Measurements from ENCODE around the gene DEPDC1B. TPM values are rescaled to one million over a fixed set of nuclear protein-coding genes. Genes with fewer than 3 reads are reported as not detected.

Gene DEPDC1B
- total RNA-seq, 3 donors from 2014 or later, result under 0.01 to 1.1 (median 0.29) TPM

GRCh38 chr5:60698336-60698735 is 1.6 kb downstream of the DEPDC1B start:
- no peaks in the 10 kb centered on the region for H3K4me1 ChIP-seq
- no peak overlapping the region for H3K4me3 ChIP-seq
- H3K9me3 ChIP-seq, result no peaks in the 10 kb centered on the region

GRCh38 chr5:60690326-60690725 is 9.6 kb downstream of the DEPDC1B start:
- H3K4me1 ChIP-seq, result no peaks in the 10 kb centered on the region
- no peaks in the 10 kb centered on the region for H3K9me3 ChIP-seq
- intact Hi-C loops (cut with DNase I; ENCODE audit: low total_unique reads), result no loop called here
- no peak overlapping the region for H3K4me3 ChIP-seq
- no peaks in the 10 kb centered on the region for H3K36me3 ChIP-seq
- no peak overlapping the region for H3K27ac ChIP-seq
- DNase-seq (ENCODE audit: low spot score in 2 of 2), result no peak
- H3K27me3 ChIP-seq, result no peaks in the 10 kb centered on the region
- TF ChIP-seq CTCF (IDR thresholded peaks at IDR 0.05) (no peak), POLR2A (IDR thresholded peaks at IDR 0.05) (no peak), POLR2AphosphoS5 (IDR thresholded peaks at IDR 0.05) (no peak)

More at GRCh38 chr5:60698336-60698735, 1.6 kb downstream of the DEPDC1B start:
- H3K27ac ChIP-seq, result no peak overlapping the region
- intact Hi-C loops (cut with DNase I; ENCODE audit: low total_unique reads), result no loop called here
- H3K36me3 ChIP-seq, result no peaks in the 10 kb centered on the region
- no peak for DNase-seq (ENCODE audit: low spot score in 2 of 2)
- H3K27me3 ChIP-seq, result no peaks in the 10 kb centered on the region
- TF ChIP-seq POLR2AphosphoS5 (IDR thresholded peaks at IDR 0.05) (no peak), POLR2A (IDR thresholded peaks at IDR 0.05) (no peak), CTCF (IDR thresholded peaks at IDR 0.05) (no peak)

- intact Hi-C loops (cut with DNase I; ENCODE audit: low total_unique reads), result no loop called here
- no peak overlapping the region for H3K4me3 ChIP-seq
- H3K27me3 ChIP-seq, result no peaks in the 10 kb centered on the region
- H3K4me1 ChIP-seq, result no peaks in the 10 kb centered on the region
- H3K27ac ChIP-seq, result no peak overlapping the region
- no peaks in the 10 kb centered on the region for H3K36me3 ChIP-seq
- no peak for DNase-seq (ENCODE audit: low spot score in 2 of 2)
- H3K9me3 ChIP-seq, result no peaks in the 10 kb centered on the region
- TF ChIP-seq POLR2AphosphoS5 (IDR thresholded peaks at IDR 0.05) (no peak), CTCF (IDR thresholded peaks at IDR 0.05) (no peak), POLR2A (IDR thresholded peaks at IDR 0.05) (no peak)
These were observed 11.0 kb downstream of the DEPDC1B start for GRCh38 chr5:60688980-60689379.

GRCh38 chr5:60687927-60688720 is 11.8 kb downstream of the DEPDC1B start:
- Histone ChIP-seq H3K9me3 (no peaks in the 10 kb centered on the region), H3K4me1 (no peaks in the 10 kb centered on the region), H3K36me3 (no peaks in the 10 kb centered on the region), H3K27me3 (no peaks in the 10 kb centered on the region), H3K4me3 (no peak overlapping the region), H3K27ac (no peak overlapping the region)
- TF ChIP-seq CTCF (IDR thresholded peaks at IDR 0.05), result no peak
- no peak for TF ChIP-seq POLR2A (IDR thresholded peaks at IDR 0.05)
- no peak for TF ChIP-seq POLR2AphosphoS5 (IDR thresholded peaks at IDR 0.05)
- DNase-seq (ENCODE audit: low spot score in 2 of 2), result no peak
- intact Hi-C loops (cut with DNase I; ENCODE audit: low total_unique reads), result no loop called here

- intact Hi-C loops (cut with DNase I; ENCODE audit: low total_unique reads), result no loop called here
- TF ChIP-seq CTCF (IDR thresholded peaks at IDR 0.05) (no peak), POLR2A (IDR thresholded peaks at IDR 0.05) (no peak), POLR2AphosphoS5 (IDR thresholded peaks at IDR 0.05) (no peak)
These were observed 13.8 kb downstream of the DEPDC1B start for GRCh38 chr5:60686157-60686556.

More at GRCh38 chr5:60686157-60686556, 13.8 kb downstream of the DEPDC1B start:
- Histone ChIP-seq H3K9me3 (no peaks in the 10 kb centered on the region), H3K36me3 (no peaks in the 10 kb centered on the region), H3K27me3 (no peaks in the 10 kb centered on the region), H3K4me3 (no peak overlapping the region), H3K4me1 (no peaks in the 10 kb centered on the region), H3K27ac (no peak overlapping the region)
- no peak for DNase-seq (ENCODE audit: low spot score in 2 of 2)
